Measurements from ENCODE around the gene C2orf66. TPM values are rescaled to one million over a fixed set of nuclear protein-coding genes. Genes with fewer than 3 reads are reported as not detected.

C2orf66 gene
- total and polyA plus RNA-seq, 10 donors = 0.06 TPM; not detected in 9

DNA sequence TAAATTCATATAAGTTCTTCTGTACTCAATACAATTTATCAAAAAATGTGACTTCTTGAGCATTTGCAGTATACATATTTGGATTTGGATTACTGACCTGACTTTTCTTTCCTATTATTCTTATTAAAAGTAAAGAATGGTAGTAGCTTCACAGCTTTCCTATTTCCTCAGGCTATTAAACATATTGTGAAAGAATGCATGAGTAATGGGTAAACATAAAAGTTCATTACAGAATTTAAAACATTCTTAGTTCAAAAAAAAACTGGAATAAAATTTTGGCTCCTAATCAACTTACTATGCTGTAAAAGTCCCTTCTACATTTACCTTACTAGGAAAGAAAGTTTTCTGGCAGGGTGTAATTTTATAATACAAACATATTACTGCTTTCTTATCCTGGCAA is 27.3 kb upstream of the C2orf66 start:
- H3K4me1 ChIP-seq = no peaks in the 10 kb centered on the region
- H3K27ac ChIP-seq = no peak overlapping the region
- DNase-seq = no peak
- intact Hi-C loops (cut with DNase I; ENCODE audit: low total_unique reads) = no loop called here
- TF ChIP-seq, protein P1, sequence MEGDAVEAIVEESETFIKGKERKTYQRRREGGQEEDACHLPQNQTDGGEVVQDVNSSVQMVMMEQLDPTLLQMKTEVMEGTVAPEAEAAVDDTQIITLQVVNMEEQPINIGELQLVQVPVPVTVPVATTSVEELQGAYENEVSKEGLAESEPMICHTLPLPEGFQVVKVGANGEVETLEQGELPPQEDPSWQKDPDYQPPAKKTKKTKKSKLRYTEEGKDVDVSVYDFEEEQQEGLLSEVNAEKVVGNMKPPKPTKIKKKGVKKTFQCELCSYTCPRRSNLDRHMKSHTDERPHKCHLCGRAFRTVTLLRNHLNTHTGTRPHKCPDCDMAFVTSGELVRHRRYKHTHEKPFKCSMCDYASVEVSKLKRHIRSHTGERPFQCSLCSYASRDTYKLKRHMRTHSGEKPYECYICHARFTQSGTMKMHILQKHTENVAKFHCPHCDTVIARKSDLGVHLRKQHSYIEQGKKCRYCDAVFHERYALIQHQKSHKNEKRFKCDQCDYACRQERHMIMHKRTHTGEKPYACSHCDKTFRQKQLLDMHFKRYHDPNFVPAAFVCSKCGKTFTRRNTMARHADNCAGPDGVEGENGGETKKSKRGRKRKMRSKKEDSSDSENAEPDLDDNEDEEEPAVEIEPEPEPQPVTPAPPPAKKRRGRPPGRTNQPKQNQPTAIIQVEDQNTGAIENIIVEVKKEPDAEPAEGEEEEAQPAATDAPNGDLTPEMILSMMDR (IDR thresholded peaks at IDR 0.05 in 8 of 11, conservative IDR thresholded peaks at IDR 0.05 in 3 of 11) = no peak
- no peak for TF ChIP-seq POLR2A (IDR thresholded peaks at IDR 0.05)
- no peak for TF ChIP-seq POLR2AphosphoS5 (IDR thresholded peaks at IDR 0.05)
- H3K4me3 ChIP-seq = no peak overlapping the region
- no peaks in the 10 kb centered on the region for H3K9me3 ChIP-seq
- H3K27me3 ChIP-seq (replicated peaks in 1 of 7) = no peaks in the 10 kb centered on the region
- peaks cover 0 to 28% (median 0%) of the 10 kb centered on the region in 6 donors for H3K36me3 ChIP-seq

DNA sequence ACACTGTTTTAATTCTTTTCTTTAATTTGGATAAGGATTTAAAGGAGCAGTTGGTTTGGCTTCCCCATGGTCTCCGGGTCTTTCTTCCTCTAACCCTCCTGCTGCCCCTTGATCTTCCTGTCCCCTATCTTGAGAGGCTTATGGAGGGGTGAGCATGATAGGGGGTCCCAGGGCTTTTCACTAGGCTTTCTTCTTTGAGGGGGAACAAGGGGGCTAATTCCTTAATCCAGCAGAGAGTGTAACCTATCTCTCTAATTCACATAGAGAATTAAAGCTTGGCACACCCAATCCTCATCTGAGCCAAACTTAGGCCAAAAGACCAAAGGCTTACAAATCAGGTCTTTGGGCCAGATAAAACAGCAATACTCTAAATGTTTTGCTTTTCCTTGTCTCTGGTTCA is 21.5 kb upstream of the C2orf66 start:
- no peak overlapping the region for H3K27ac ChIP-seq
- no peak for TF ChIP-seq POLR2AphosphoS5 (IDR thresholded peaks at IDR 0.05)
- no peak for TF ChIP-seq POLR2A (IDR thresholded peaks at IDR 0.05)
- TF ChIP-seq, protein P1 (IDR thresholded peaks at IDR 0.05 in 8 of 11, conservative IDR thresholded peaks at IDR 0.05 in 3 of 11) = no peak
- H3K36me3 ChIP-seq = no peaks in the 10 kb centered on the region
- H3K27me3 ChIP-seq (replicated peaks in 1 of 7) = no peaks in the 10 kb centered on the region
- intact Hi-C loops (cut with DNase I; ENCODE audit: low total_unique reads) = no loop called here
- WGBS, 5 donors = 82 to 100% (median 90%) methylated on average over 1 of the region's 1 CpG
- H3K4me3 ChIP-seq = no peak overlapping the region
- no peaks in the 10 kb centered on the region for H3K9me3 ChIP-seq
- DNase-seq = no peak
- H3K4me1 ChIP-seq = no peaks in the 10 kb centered on the region

DNA sequence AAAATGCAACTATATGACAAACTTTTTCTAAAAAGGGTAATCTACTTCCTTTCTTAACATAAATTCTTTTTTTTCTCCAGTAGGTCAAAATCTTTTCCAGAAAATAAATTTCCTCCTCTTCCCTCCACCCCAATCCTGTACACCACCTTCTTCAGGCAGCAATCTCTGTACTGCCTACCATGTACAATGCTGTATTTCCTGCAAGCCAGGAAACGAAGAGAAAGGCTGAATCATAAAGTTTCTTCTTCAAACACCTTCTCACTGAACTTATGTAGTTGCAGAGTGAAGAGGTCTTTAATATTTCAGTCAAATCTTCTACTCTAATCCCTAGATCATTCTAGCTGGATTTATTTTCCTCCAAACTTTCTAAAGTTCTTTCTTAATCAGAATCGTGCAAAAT is 18.2 kb upstream of the C2orf66 start:
- Histone ChIP-seq H3K36me3 (no peaks in the 10 kb centered on the region), H3K9me3 (no peaks in the 10 kb centered on the region), H3K4me1 (no peaks in the 10 kb centered on the region), H3K4me3 (no peak overlapping the region), H3K27me3 (replicated peaks in 1 of 7) (peaks cover 0 to 6% (median 0%) of the 10 kb centered on the region in 7 donors), H3K27ac (no peak overlapping the region)
- TF ChIP-seq POLR2AphosphoS5 (IDR thresholded peaks at IDR 0.05) = no peak
- TF ChIP-seq, protein P1 (IDR thresholded peaks at IDR 0.05 in 8 of 11, conservative IDR thresholded peaks at IDR 0.05 in 3 of 11) = no peak
- intact Hi-C loops (cut with DNase I; ENCODE audit: low total_unique reads) = no loop called here
- DNase-seq = no peak
- 57 to 74% (median 67%) methylated on average over 2 of the region's 2 CpGs for WGBS, 5 donors

DNA sequence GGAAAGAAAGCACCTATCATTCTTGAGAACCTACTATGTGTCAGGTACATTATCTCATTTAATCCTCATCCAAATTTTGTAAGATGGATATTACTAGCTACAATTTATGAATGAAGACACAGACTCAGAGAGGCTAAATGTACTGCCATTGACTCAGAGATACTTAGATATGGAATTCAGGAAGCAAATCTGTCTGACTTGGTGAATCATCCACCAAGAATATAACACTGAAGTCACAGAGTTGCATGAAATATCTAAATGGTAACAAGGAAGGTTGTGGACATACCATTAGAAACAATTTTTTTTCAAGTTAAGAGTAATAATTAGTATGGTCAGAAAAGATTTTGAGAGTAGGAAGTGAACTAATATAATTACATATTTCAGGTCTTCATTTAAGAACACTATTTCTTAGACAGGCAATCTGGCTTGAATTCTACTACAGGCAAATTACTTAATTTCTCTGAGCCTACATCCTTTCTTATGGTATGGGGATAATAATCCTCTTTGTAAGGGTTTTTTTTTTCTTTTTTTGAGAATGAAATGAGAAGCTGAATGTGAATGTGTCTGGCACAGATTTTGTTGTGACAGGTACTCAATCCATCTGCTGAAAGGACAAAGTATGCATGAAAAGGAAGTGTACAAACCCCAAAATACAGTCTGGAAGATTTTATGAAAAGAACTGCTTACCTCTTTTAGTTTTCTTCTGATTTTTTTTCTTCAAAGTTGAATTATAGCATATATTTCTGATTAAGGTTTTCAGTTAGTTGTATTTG is 14.8 kb upstream of the C2orf66 start:
- no peaks in the 10 kb centered on the region for H3K4me1 ChIP-seq
- no peak for DNase-seq
- H3K36me3 ChIP-seq = no peaks in the 10 kb centered on the region
- H3K27ac ChIP-seq = no peak overlapping the region
- intact Hi-C loops (cut with DNase I; ENCODE audit: low total_unique reads) = no loop called here
- H3K9me3 ChIP-seq = peaks cover 0 to 7% (median 4%) of the 10 kb centered on the region in 8 donors
- TF ChIP-seq, protein P1 (IDR thresholded peaks at IDR 0.05 in 8 of 11, conservative IDR thresholded peaks at IDR 0.05 in 3 of 11) = no peak
- TF ChIP-seq POLR2AphosphoS5 (IDR thresholded peaks at IDR 0.05) (no peak), POLR2A (IDR thresholded peaks at IDR 0.05) (no peak)
- H3K4me3 ChIP-seq = no peak overlapping the region
- H3K27me3 ChIP-seq (replicated peaks in 1 of 7) = peaks cover 0 to 6% (median 0%) of the 10 kb centered on the region in 7 donors

All from spleen (tissue), 11 donors.